GM19467 (cell line): Measurements from ENCODE around the gene DRD4.

Source experiments
- ATAC-seq: cut with Tn5 transposase; IDR thresholded peaks from one replicate; pipeline ENCODE4 v1.9.1; 2021; ENCODE audit warnings: mild to moderate bottlenecking, moderate library complexity; ENCODE audit not compliant: unreplicated experiment

DRD4 gene

GRCh38 chr11:620935-621814 is 15.9 kb upstream of the DRD4 start:
- no peak for ATAC-seq

DNA sequence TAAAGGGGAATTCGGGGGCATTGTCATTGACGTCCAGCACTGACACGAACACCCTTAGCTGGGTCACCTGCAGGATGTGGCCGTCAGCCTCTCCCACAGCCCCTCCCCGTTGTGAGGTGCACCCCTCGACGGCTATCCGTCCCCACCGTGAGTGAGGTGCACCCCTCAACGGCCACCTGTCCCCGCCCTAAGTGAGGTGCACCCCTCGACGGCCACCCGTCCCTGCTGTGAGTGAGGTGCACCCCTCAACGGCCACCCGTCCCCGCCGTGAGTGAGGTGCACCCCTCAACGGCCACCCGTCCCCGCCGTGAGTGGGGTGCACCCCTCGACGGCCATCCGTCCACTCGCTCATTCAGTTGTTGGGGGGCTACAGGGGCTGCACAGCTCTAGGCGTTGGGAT is 15.2 kb upstream of the DRD4 start:
- no peak for ATAC-seq

DNA sequence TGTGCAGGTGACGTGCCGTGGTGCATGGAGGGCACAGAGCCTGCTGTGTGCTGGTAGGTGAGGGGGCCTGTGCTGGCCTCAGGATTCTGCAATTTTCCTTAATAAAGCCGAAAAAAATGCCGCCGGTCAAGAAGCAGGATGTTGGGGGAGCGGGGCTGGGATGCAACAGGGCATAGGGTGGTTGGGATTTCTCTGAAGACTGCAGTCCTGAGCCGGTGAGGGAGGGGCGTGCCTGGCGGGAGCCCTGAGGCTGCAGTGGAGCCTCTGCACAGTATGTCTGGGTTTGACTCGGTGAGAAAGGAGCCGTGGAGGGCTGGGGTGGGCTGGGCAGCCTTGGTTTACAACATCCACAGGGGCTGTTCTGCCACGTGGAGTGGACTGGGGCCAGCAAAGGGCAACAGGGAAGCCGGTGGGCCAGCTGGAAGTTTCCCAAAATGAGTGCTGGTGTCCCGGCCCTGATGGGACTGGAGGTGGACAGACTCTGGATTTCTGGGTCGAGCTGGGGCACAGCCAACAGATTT is 13.7 kb upstream of the DRD4 start:
- no peak for ATAC-seq

GRCh38 chr11:623999-624704 is 12.9 kb upstream of the DRD4 start:
- no peak for ATAC-seq

GRCh38 chr11:624705-625635 is 12.1 kb upstream of the DRD4 start, which contains the start of gene CDHR5:
TSS of gene CDHR5 (minus strand) at chr11:624955. CDS start at chr11:624902, 53 bp downstream.
- no peak for ATAC-seq

- no peak for ATAC-seq
Observed at GRCh38 chr11:625636-626268, 11.3 kb upstream of the DRD4 start.

DNA sequence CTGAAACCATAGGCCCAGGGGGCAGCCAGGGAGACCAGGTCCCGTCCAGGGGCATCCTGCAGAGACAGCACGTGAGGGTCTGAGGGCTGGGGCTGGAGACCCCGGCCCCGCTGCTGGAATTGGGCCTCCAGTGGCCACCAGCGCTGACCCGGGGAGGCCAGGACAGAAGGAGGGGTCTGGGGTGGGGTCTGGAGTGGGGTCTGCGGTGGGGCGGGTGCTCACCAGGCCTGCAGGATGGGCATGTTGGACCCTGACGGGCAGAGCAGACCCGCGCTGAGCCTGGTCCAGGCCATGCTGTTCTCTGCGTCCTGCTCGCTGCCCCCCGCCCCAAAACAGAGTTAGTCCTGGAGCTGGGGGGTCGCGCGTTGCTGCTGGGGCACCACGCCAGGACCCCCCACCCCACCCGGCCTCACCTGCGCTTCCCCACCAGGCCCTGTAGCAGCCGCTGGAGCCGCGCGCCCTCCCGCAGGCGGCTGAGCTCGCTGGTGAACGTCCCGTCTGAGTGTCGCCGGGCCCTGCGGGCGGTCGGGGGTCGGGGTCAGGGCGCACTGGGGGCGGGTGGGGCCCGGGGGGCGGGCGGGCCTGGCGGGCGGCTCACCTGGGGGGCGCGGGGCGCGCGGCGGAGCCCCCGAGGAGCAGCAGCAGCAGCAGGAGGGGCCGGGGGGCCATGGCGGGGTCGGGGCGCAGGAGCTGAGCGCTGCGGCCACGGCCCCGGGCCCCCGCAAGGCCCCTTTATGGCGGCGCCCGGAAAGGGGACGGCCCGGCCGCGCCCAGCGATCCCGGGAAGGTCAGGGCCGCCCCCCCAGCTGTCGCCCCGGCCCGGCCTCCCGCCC is 10.4 kb upstream of the DRD4 start, which contains the start of gene SCT:
Gene SCT, minus strand, starts transcription at position 707 of the 833 bp plus-strand sequence. Its CDS starts 38 bp downstream, at position 669.
- ATAC-seq = no peak

GRCh38 chr11:627308-627576 is 9.8 kb upstream of the DRD4 start:
- ATAC-seq = no peak

- ATAC-seq = no peak
Observed at GRCh38 chr11:628056-628455, 9.0 kb upstream of the DRD4 start.

GRCh38 chr11:629237-629583 is 7.9 kb upstream of the DRD4 start:
- no peak for ATAC-seq

- no peak for ATAC-seq
Observed at GRCh38 chr11:630871-631270, 6.2 kb upstream of the DRD4 start.

DNA sequence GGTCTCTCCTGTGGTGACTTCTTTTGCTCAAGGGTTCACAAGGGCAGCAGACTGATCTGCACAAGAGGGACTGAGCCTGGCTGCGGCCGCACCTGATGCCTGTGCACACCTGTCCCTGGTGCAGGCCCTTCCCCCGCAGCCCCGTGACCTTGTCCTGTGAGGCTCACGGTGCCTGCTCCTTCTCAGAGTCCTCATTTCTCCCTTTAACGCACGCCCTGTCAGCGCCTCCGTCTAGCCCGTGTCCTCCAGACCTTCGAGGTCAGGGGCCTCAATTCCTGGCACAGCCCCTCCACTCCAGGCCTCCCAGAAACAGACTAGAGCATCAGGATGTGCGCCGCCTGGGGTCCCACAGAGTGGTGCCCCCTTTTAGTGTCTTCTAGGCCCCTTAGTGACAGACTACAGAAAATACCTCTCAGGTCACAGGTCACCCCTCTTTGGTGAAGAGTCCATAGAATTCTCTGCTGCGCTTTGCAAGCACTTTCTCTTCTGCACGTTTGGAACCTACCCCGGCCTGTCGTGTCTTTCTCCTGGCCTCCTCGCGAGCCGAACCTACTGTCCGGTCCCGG is 1.0 kb upstream of the DRD4 start:
- no peak for ATAC-seq

DNA sequence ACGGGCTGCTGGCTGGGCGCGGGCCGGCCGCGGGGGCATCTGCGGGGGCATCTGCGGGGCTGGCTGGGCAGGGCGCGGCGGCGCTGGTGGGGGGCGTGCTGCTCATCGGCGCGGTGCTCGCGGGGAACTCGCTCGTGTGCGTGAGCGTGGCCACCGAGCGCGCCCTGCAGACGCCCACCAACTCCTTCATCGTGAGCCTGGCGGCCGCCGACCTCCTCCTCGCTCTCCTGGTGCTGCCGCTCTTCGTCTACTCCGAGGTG is 194 bp downstream of the DRD4 start:
- no peak for ATAC-seq

- ATAC-seq = no peak
Observed at GRCh38 chr11:637593-638521, 788 bp downstream of the DRD4 start.

DNA sequence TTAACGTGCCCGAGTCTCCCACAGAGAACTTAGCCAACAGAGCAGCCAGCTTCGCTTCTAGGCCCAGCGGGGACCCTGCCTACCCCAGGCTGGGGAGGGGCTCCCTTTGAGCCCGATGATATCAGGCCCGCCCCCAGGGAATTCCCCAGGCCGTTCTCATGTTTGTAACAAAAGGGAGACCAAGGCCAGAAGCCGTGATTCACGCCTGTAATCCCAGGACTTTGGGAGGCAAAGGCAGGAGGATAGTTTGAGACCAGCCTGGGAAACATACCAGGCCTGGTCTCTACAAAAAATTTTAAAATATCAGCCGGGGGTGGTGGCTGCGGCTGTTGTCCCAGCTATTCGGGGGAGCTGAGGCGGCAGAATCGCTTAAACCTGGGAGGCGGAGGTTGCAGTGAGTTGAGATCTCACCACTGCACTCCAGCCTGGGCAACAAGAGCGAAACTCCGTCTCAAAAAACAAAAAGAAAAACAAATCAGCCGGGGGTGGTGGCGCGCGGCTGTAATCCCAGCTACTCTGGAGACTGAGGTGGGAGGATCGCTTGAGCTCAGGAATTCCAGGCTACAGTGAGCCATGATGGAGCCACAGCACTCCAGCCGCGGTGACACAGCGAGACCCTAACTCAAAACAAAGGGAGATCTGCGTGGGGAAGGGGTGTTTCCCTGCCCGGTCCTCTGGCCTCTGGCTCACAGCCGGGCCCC is 1.7 kb downstream of the DRD4 start:
- ATAC-seq = no peak

GRCh38 chr11:639332-639955 is 2.4 kb downstream of the DRD4 start:
- no peak for ATAC-seq

DNA sequence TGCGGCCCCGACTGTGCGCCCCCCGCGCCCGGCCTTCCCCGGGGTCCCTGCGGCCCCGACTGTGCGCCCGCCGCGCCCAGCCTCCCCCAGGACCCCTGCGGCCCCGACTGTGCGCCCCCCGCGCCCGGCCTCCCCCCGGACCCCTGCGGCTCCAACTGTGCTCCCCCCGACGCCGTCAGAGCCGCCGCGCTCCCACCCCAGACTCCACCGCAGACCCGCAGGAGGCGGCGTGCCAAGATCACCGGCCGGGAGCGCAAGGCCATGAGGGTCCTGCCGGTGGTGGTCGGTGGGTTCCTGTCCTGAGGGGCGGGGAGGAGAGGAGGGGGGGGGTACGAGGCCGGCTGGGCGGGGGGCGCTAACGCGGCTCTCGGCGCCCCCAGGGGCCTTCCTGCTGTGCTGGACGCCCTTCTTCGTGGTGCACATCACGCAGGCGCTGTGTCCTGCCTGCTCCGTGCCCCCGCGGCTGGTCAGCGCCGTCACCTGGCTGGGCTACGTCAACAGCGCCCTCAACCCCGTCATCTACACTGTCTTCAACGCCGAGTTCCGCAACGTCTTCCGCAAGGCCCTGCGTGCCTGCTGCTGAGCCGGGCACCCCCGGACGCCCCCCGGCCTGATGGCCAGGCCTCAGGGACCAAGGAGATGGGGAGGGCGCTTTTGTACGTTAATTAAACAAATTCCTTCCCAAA is 3.1 kb downstream of the DRD4 start:
- ATAC-seq = no peak
